ENCODE data around the gene E2F6. TPM values are rescaled to one million over a fixed set of nuclear protein-coding genes. Genes with fewer than 3 reads are reported as not detected.

E2F6 gene
- total RNA-seq, 1 donor = 9.0 TPM

DNA sequence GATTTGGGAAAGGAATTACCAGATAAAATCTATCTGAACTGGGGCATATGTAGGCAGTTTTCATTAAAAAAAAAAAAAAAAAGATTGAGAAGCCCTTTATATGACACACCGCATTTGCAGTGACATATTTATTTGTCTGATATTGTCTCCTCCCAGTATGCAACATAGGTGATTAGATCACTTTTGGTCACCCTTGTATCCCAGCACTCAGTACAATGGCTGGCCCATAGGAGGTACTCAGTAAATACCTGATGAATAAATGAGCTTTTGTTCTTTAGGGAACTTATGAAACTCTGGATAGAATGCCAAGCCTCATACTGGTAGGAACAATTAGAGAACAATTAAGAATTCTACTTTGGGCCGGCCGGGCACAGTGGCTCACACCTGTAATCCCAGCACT, 22.8 kb upstream of the E2F6 start:
- H3K4me1 ChIP-seq (ENCODE audit: insufficient read depth, low read length) = no peaks in the 10 kb centered on the region
- H3K4me2 ChIP-seq (ENCODE audit: insufficient read depth, low read length) = no peak overlapping the region
- no peaks in the 10 kb centered on the region for H3K79me2 ChIP-seq (ENCODE audit: insufficient read depth, low read length)
- H4K20me1 ChIP-seq (ENCODE audit: insufficient read depth, low read length) = no peaks in the 10 kb centered on the region
- H3K27ac ChIP-seq (ENCODE audit: low read depth, low read length) = no peak overlapping the region
- no peak for DNase-seq (ENCODE audit: insufficient read length, low spot score, missing footprints)
- no peaks in the 10 kb centered on the region for H3K9me3 ChIP-seq (ENCODE audit: low read depth, low read length)
- H2AFZ ChIP-seq (ENCODE audit: low read length) = no peak overlapping the region
- H3K27me3 ChIP-seq (ENCODE audit: insufficient read depth, low read length) = peaks cover 34% of the 10 kb centered on the region
- TF ChIP-seq, protein P1, sequence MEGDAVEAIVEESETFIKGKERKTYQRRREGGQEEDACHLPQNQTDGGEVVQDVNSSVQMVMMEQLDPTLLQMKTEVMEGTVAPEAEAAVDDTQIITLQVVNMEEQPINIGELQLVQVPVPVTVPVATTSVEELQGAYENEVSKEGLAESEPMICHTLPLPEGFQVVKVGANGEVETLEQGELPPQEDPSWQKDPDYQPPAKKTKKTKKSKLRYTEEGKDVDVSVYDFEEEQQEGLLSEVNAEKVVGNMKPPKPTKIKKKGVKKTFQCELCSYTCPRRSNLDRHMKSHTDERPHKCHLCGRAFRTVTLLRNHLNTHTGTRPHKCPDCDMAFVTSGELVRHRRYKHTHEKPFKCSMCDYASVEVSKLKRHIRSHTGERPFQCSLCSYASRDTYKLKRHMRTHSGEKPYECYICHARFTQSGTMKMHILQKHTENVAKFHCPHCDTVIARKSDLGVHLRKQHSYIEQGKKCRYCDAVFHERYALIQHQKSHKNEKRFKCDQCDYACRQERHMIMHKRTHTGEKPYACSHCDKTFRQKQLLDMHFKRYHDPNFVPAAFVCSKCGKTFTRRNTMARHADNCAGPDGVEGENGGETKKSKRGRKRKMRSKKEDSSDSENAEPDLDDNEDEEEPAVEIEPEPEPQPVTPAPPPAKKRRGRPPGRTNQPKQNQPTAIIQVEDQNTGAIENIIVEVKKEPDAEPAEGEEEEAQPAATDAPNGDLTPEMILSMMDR (IDR thresholded peaks at IDR 0.05; ENCODE audit: extremely low read depth, low read depth, low read length) = no peak
- H3K36me3 ChIP-seq (ENCODE audit: insufficient read depth, low read length) = no peaks in the 10 kb centered on the region
- H3K4me3 ChIP-seq (ENCODE audit: insufficient read depth, low read length) = no peak overlapping the region

DNA sequence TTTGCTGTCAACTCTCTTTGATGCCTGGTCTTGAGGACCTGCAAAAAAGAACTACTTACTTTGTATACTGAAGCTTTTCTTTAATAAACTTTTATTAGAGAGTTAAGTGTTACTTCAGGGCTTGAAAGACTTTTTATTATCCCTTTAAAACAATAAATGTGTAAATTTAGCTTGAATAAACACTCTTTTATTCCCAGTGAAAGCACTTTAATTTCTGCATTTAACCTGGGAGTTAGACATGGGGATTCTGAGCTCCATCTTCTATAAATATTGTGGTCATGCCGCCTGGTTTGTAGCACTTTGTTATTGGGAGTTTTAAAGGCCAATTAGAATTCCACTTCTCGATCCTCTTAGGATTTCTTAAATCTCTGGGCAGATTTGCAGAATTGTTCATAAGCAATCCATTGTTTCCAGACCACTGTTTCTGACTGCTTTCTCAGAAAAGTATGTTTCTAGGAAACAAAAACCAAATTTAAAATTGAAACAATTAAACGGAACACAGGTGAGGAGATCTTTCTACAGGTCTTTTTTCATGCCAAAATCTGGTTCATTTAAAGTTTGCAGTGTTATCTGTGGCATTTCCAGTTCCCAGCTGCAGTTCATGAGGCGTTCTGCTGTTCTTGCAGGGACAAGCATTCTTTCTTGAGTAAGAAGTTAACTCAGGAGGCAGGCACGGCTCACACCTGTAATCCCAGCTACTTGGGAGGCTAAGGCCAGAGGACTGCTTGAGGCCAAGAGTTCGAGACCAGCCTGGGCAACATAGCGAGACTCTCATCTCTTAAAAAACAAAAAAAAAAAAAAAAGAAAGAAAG, 18.1 kb upstream of the E2F6 start:
- Histone ChIP-seq H3K27me3 (ENCODE audit: insufficient read depth, low read length) (peaks cover 69% of the 10 kb centered on the region), H3K9me3 (ENCODE audit: low read depth, low read length) (no peaks in the 10 kb centered on the region), H4K20me1 (ENCODE audit: insufficient read depth, low read length) (no peaks in the 10 kb centered on the region), H3K36me3 (ENCODE audit: insufficient read depth, low read length) (no peaks in the 10 kb centered on the region), H3K27ac (ENCODE audit: low read depth, low read length) (no peak overlapping the region), H3K4me3 (ENCODE audit: insufficient read depth, low read length) (no peak overlapping the region), H3K4me2 (ENCODE audit: insufficient read depth, low read length) (no peak overlapping the region), H3K4me1 (ENCODE audit: insufficient read depth, low read length) (no peaks in the 10 kb centered on the region), H3K79me2 (ENCODE audit: insufficient read depth, low read length) (no peaks in the 10 kb centered on the region), H2AFZ (ENCODE audit: low read length) (no peak overlapping the region)
- TF ChIP-seq, protein P1 (IDR thresholded peaks at IDR 0.05; ENCODE audit: extremely low read depth, low read depth, low read length) = no peak
- no peak for DNase-seq (ENCODE audit: insufficient read length, low spot score, missing footprints)

DNA sequence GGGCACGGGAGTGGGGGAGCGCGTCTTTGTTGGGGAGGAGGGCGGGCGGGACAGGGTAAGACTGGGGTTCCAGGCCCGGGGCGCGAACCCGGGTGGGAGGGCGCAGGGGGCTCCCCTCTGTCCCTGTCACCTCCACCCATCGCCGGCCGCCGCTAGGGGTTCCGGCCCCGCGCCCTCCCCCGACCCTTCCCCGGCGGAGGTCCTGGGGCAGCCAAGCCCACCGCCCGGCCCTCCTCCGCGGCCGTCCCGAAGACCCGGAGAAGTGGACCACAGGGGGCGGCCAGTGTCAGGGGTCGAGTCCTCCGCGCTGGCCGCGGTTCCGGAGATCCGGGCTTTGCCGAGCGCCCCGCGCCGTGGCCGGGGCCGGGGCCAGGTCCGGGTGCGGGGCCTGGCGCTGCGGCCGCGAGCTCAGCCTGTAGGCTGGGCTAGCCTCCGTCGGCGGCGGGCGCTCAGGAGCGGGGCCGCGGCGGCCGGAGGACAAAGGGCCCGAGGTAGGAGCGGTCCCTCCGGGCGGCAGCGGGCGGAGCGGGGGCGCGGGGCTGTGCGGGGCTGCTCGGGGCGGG, 16.6 kb upstream of the E2F6 start:
- Histone ChIP-seq H3K36me3 (ENCODE audit: insufficient read depth, low read length) (no peaks in the 10 kb centered on the region), H3K9me3 (ENCODE audit: low read depth, low read length) (no peaks in the 10 kb centered on the region), H3K27me3 (ENCODE audit: insufficient read depth, low read length) (peaks cover 76% of the 10 kb centered on the region), H3K4me1 (ENCODE audit: insufficient read depth, low read length) (no peaks in the 10 kb centered on the region), H3K79me2 (ENCODE audit: insufficient read depth, low read length) (no peaks in the 10 kb centered on the region), H3K4me2 (ENCODE audit: insufficient read depth, low read length) (peak overlapping the region; percentile 53), H2AFZ (ENCODE audit: low read length) (no peak overlapping the region), H4K20me1 (ENCODE audit: insufficient read depth, low read length) (no peaks in the 10 kb centered on the region), H3K4me3 (ENCODE audit: insufficient read depth, low read length) (peak overlapping the region; percentile 53), H3K27ac (ENCODE audit: low read depth, low read length) (no peak overlapping the region)
- DNase-seq (ENCODE audit: insufficient read length, low spot score, missing footprints) = peak; percentile 85
- TF ChIP-seq, protein P1 (IDR thresholded peaks at IDR 0.05; ENCODE audit: extremely low read depth, low read depth, low read length) = no peak

DNA sequence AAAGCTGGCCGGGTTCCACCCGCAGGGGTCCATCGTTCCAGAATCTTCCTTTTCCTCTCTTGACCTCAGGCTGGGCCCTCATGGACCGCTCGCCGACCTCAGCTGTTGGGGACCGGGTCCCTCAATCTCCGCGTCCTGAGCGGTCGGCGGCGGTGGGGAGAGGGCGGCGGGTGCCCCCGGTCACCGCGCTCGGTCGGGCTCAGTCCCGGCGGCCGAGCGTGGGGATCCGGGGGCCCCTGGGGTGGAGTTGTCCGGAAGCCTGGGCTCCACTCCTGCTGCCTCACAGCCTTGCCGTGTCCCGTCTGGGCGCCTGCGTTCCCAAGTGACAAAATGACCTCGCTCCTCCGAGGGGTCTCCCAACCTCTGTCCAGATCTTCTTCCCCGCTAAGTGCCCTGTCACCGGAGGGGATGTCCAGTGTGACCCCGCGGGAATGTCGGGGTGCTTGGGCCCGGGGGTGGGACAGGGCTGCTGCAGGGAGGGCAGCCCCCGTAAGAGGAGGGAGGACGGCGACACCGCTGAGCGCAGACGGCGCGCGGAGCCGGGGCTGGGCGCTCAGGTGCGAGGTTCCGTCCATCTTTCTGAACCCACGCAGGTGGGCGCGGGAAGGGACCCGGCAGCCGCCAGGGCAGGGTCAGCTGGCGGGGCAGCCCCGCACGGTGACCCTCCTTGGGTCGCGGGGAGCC, 16.0 kb upstream of the E2F6 start:
- no peaks in the 10 kb centered on the region for H3K4me1 ChIP-seq (ENCODE audit: insufficient read depth, low read length)
- H3K4me2 ChIP-seq (ENCODE audit: insufficient read depth, low read length) = no peak overlapping the region
- H3K9me3 ChIP-seq (ENCODE audit: low read depth, low read length) = no peaks in the 10 kb centered on the region
- no peaks in the 10 kb centered on the region for H4K20me1 ChIP-seq (ENCODE audit: insufficient read depth, low read length)
- no peaks in the 10 kb centered on the region for H3K36me3 ChIP-seq (ENCODE audit: insufficient read depth, low read length)
- TF ChIP-seq, protein P1 (IDR thresholded peaks at IDR 0.05; ENCODE audit: extremely low read depth, low read depth, low read length) = no peak
- H3K27me3 ChIP-seq (ENCODE audit: insufficient read depth, low read length) = peaks cover 70% of the 10 kb centered on the region
- H3K4me3 ChIP-seq (ENCODE audit: insufficient read depth, low read length) = no peak overlapping the region
- no peak for DNase-seq (ENCODE audit: insufficient read length, low spot score, missing footprints)
- H3K79me2 ChIP-seq (ENCODE audit: insufficient read depth, low read length) = no peaks in the 10 kb centered on the region
- no peak overlapping the region for H3K27ac ChIP-seq (ENCODE audit: low read depth, low read length)
- H2AFZ ChIP-seq (ENCODE audit: low read length) = no peak overlapping the region
